HCT116 (cell line): ENCODE data around the gene CIZ1.

Experiments used
- CTCF ChIP-seq, 3 experiments: fragments of 200-600 bp in 1 of 3; sonication (generic) in 1 of 3; IDR thresholded peaks in 2 of 3; conservative IDR thresholded peaks in 1 of 3; 2 replicates each; pipeline ENCODE4 v1.5.1; 2012 to 2017; ENCODE audit warnings: low read depth in 2 of 3, low read length in 2 of 3, antibody characterized with exemption in 1 of 3, borderline replicate concordance in 1 of 3, control low read depth in 1 of 3, mild to moderate bottlenecking in 1 of 3, mixed read lengths in 1 of 3, mixed run types in 1 of 3, moderate library complexity in 1 of 3; ENCODE audit not compliant: insufficient read depth in 1 of 3
- SP1 ChIP-seq: IDR thresholded peaks from 2 replicates; pipeline ENCODE4 v1.6.1; 2012; ENCODE audit warnings: low read depth

GRCh38 chr9:128211981-128212281 is 20.6 kb upstream of the CIZ1 start:
- TF ChIP-seq CTCF (IDR thresholded peaks at IDR 0.05 in 2 of 3, conservative IDR thresholded peaks at IDR 0.05 in 1 of 3; ENCODE audit: borderline replicate concordance in 1 of 3, insufficient read depth in 1 of 3, low read depth in 2 of 3, low read length in 2 of 3) (no peak), SP1 (no peak)
